SW480 (cell line): Measurements from ENCODE around the gene TGFBRAP1.
A peak's percentile ranks its signal among the peaks of the same experiment; 100 is the strongest.

Source experiments
- DNase-seq: peaks from one replicate; pipeline ENCODE4 v3.0.0-alpha.2; 2016; ENCODE audit warnings: low spot score

TGFBRAP1 gene, protein sequence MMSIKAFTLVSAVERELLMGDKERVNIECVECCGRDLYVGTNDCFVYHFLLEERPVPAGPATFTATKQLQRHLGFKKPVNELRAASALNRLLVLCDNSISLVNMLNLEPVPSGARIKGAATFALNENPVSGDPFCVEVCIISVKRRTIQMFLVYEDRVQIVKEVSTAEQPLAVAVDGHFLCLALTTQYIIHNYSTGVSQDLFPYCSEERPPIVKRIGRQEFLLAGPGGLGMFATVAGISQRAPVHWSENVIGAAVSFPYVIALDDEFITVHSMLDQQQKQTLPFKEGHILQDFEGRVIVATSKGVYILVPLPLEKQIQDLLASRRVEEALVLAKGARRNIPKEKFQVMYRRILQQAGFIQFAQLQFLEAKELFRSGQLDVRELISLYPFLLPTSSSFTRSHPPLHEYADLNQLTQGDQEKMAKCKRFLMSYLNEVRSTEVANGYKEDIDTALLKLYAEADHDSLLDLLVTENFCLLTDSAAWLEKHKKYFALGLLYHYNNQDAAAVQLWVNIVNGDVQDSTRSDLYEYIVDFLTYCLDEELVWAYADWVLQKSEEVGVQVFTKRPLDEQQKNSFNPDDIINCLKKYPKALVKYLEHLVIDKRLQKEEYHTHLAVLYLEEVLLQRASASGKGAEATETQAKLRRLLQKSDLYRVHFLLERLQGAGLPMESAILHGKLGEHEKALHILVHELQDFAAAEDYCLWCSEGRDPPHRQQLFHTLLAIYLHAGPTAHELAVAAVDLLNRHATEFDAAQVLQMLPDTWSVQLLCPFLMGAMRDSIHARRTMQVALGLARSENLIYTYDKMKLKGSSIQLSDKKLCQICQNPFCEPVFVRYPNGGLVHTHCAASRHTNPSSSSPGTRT

DNA sequence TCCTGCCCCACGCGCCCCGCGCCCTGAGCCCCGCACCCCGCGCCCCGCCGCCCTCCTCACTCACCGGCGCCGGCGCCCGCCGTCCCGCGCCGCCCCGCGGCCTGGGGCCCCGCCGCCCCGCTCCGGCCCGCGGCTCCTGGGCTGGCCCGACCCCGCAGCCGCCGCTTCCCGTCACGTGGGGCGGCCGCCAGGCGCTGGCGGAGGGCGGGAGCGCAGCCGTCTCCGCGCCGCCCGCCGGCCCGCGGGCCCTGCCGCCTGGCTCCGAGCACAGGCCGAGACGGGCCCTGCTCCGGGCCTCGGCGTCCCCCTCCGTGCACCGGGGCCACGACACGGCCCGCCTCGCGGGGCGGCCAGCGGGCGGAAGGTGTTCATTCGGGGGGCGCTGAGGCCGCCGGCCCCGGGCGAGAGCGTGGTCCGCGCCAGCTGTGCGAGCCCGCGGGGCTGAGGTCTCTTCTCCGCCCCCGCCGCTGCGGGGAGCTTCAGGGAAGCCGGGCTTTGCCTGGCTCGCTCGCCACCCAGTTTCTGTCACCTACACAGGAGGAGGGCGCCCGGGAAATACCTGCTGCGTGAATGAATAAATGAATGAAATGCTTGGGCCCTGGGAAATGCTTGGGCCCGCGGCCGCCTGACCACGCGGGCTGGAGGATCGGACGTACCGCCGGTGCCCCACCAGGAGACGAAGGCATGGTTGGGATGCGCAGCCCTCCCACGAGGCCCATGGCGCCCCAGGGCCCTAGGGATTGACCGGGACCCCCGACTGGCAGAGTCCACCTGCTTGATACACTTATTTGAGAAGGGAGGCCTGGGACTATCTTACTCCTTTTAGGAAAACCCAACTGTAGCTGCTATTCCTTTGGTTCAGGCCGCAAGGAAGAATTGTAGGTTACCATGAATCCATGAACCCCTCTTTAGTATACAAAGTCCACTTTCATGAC lies at the start of gene TGFBRAP1:
Gene TGFBRAP1 (minus strand): TSS at position 175 of the 935 bp plus-strand sequence. CDS start 21,434 bp downstream, outside the sequence.
- DNase-seq: peak; percentile 62

DNA sequence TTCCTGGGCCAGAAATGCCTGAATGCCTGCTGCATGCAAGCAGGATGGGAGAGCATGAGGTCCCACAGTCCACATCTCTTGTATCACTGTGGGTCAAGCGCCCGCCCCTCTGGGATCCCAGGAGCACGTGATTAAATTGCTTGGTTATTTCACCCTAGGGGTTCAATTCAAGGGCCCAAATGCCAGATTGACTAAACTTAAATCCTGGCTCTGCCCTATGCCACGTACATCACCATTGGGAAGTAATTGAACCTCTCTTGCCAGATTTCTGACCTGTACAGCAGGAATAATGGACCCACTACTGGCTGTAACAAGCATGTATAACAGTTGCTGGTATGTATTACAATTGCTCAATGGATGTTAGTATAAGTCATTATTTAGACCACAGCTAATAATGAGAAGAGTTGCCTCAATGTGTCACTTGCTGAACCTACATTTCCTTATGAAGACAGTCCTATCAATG lies 49.4 kb upstream of the TGFBRAP1 start:
- no peak for DNase-seq

DNA sequence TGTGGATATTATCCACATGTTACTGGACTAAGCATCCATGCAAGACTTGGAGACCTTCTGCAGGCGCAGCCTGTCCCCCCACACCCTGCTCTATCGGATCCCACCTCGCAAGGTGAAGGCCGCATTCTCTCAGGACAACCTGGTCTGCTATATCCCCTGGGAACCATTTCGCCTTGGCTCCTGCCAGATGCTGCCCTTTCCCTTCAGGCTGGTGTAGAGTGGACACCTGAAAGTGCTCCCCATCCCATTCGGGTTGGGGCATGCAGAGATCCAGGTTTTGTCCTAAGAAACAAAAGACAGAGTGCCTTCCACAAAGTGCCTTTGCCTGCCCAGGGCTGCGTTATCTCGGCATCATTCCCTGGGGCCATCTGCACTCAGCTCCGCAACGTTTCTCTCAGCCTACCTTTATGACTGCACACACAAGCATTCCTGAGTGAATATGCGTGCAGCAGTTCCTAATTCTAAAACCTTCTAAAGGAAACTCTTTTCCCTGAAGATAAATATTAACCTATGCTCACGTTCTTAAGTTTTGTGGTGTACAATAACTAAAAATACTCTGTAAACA lies 48.8 kb upstream of the TGFBRAP1 start:
- no peak for DNase-seq

DNA sequence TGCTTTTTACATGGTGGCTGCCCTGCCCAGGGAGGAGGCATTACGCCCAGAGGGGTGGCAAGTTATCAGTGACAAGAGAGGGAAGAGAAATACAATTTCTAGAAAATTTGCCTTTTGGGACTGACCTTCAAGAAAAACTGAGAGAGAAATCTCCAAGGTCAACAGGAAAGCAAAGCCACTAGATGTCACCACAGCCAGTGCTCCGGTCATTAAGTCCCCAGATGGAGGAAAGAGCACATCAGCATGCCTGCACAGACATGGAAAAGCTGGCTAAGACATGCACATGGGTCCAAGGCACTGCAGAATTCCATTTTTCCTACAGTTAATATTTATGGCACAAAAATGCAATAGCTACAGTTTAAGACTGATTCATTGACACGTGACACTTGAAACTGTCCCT lies 48.3 kb upstream of the TGFBRAP1 start:
- DNase-seq: no peak

DNA sequence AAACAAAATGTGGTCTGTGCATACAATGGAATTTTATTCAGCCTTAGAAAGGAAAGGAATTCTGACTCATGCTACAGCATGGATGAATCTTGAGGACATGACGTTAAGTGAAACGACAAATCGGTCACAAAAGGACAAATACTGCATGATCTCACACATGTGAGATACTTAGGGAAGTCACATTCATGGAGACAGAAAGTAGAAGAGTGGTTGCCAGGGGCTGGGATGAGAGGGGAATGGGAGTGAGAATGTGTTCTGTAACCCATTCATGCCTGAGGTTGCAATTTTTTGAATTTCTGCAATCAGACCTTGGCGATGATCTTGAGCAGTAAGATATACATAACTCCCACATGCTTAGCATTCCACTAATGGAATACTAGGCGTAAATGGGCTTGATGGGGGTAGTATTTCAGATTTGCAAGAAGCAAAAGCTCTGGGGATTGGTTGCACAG lies 47.3 kb upstream of the TGFBRAP1 start:
- no peak for DNase-seq

DNA sequence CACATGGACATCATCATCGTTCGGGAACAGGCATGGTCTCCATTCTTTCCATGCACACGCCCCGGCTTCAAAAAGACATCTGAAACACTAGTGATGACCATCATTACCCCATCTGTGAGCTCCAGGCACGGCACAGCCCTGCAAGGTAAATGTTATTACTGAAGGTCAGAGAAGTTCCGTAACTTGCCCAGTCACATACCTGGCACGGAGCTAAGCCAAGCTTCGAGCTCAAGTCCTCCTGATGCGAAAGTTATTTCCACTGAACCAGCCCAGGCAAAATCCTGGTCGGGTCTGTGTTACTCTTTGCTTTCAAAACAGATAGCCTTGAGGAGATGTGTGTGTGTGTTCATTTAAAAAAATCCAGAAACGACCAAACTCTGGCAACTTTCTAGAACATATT lies 46.5 kb upstream of the TGFBRAP1 start:
- no peak for DNase-seq

DNA sequence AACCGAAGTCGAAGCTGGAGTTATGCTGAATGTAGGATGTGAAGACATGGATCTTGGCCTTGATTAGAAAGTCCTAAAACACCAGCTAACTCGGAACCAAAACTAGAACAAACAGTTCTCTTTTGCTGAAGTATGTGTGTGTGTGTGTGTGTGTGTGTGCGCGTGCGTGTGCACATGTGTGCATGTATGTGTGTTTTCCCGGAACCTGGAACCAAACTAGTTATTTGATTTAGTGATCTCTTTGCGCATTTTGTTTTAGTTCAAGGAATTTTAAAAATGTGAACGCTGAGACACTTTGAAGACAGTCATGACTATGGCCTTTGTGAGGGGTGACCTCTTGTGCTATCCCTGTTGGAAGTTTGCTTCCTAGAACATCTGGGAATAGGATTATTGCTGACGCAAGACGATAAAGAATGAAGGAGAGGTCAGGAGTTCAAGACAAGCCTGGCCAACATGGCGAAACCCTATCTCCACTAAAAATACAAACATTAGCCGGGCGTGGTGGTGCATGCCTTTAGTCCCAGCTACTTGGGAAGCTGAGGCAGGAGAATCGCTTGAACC lies 45.5 kb upstream of the TGFBRAP1 start:
- DNase-seq: no peak

DNA sequence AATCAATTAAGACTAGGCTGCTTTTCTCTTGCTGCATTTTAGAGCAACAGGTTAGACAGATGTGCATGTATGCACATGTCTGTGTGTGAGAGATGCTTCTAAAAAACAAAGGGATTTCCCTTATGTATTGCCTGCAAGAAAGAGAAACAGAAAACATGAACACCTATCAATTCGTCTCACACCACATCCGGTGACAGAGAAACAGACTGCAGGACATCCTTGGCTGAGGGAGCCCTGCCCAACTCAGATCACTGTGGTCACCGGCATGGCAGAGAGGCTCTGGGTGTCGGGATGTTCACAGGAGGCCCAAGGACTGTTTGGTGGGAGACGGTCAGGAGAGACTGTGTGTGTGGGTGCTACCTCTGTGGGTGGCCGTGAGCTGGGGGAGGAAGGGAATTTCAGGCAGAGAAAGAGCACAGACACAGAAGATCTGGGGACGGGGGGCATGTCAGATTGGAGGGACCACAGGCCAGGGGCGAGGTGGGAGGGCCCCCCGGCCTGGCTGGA lies 44.4 kb upstream of the TGFBRAP1 start:
- DNase-seq: no peak

DNA sequence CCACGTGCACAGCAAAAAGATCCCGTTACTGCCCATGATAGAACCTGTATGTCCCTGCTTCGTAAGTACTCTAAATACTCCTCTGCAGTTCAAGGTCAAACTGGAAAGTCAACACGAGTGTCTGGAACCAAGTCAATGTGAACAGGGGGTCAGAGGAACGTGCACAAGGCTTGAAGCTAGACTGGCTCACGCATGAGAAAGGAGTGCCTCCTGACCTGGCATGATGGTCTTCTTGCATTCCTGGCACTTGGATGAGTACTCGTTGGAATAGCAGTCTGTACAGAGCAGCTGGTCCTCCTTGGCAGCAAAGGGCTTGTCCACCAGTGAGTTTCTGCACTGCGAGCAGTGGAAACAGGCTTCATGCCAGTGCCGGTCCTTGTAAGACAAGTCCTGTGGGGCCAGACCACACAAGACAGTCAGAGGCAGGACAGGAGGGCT lies 43.8 kb upstream of the TGFBRAP1 start:
- no peak for DNase-seq

DNA sequence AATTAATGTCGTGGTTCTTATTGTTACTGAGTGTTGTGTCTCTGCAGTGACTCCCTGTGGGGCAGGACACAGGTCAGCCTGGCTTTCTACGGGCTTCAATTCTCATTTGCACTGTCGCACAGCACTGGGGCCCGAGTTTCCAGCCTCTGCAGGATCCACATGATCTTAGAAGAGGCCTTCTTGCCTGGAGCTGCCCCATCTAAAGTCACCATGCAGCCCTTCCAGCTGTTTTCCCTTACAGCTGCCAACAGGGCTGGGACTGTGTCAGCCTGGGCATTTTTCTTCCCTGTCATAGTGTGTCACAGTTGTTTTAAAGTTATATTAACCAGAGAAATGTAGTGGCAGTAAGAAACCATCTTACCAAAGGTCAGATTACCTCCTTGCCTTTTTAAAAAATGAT lies 42.3 kb upstream of the TGFBRAP1 start:
- no peak for DNase-seq

DNA sequence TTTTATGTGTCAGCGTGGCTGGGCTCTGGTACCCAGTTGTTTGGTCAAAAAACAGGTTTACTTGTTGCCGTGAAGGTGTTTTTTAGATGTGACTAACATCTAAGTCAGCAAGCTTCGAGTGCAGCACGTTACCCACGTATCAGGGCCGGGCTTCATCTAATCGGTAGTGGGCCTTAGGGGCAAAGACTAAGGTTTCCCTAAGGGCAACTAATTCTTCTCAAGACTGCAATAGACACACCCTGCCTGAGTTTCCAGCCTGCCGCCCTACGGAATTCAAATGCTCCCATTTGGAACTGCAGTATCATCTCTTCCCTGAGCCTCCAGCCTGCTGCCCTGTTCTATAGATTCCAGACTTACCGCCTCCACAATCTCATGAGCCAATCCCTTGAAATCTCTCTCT lies 41.6 kb upstream of the TGFBRAP1 start:
- DNase-seq: no peak

DNA sequence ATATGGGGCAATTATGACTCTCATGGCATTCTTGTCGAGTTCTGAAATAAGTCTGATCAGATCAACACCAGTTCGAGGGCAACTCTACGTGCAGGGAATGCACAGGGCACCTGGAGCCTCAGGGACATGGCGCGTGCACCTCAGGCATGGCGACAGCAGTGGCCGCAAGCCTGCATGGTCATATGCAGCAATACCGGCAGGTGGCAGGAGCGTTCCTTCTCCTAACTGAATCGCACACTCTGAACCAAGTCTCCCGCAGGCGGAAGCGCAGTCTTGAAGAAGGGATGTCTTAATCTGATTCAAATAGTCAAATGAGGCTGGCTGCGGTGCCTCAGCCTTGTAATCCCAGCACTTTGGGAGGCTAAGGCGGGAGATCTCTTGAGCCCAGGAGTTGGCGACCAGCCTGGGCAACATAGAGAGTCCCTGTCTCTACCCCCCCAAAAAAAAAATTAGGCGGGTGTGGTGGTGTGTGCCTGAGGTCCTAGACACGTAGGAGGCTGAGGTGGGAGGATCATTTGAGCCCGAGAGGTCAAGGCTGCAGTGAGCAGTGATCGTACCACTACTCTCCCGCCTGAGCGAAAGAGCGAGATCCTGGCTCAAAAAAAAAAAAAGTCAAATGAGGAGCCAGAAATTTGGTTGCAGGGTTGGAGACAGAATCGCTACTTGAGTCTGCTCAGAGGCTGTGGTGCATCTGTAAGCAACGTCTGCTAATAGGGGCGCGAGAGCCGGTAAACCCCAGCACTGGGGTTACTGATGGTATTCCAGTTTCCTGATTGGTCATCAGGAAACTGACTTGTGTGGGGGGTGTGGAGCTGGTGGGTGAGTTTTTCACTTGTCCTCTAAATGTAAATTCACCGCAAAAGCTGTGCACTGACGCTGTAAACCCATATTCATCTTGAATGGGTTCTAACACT lies 40.5 kb upstream of the TGFBRAP1 start:
- DNase-seq: peak; percentile 55

DNA sequence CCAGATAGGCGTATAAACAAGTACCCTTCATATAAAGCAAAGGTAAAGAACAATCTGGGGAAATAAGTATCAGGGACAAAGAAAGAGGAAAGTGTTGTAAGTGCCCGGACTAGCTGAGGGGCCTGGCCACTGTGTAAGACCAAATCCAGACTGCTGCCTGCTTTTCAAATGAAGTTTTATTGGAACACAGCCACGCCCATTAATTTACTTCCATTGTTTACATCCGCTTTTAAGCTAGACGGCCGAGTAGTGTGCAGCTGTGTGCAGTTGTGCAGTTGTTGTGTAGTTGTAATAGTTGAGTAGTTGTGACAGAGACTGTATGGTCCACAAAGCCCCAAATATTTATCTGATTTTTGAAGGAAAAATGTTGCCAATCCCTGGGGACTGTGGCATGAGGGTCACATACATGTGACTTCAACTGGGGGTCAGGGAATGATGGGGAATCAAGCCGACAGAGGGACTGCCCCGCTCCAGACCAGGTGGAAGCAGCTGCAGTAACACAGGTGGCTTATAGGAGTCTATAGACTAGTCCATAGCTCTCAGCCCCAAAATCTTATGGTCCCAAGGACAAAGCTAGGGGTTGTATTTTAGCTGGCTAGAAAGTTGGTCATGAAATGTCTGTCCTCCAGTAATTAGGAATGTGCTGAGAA lies 39.3 kb upstream of the TGFBRAP1 start:
- no peak for DNase-seq

DNA sequence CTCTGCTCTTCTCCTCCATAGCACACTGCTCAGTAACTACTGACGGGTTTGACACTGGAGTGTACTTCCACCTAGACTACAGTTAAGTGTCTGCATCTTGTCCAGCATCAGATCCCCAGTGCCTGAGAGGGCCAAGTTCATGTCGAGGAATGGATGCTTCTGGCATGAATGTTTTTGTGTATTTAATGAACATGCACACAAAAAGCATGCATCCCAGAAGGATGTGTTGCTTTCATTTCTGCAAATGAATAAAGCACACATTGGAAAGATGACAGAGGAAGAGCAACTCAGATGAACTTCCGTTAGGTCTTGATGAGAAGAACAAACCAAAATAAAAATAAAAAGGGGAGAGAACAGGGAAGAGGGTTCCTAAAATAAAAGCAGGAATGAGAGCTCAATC lies 35.7 kb upstream of the TGFBRAP1 start:
- no peak for DNase-seq

DNA sequence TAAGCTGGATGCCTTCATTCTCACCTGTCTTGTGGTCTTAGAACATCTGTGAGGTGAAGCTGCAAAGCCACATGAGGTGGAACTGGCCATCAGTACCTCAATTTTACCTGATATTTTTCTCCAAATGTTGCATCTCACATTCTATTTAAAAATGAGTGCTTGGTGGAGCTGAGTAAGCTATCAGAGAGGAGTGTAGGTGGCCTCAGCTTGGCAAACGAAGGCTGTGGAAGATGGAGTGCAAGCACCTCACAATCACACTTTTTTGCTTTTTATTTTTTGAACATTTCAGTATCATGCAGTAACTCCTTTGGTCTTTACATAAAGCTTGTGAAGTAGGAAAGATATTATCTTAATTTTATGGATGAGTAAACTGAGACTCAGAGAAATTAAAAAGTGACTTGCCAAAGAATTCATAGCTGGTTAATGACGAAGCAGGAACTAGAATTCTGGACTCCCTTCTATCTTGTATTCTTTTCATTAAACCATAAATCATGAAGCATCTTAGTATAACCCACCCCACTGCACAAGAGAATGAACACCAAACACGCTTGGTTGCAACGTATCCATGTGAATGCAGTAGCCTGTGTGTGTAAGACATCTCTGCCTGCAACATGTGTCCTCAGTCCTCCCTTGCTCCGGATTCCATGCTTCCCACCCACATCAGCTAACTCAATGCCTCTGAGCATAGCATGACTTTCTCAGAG lies 35.1 kb upstream of the TGFBRAP1 start:
- no peak for DNase-seq

DNA sequence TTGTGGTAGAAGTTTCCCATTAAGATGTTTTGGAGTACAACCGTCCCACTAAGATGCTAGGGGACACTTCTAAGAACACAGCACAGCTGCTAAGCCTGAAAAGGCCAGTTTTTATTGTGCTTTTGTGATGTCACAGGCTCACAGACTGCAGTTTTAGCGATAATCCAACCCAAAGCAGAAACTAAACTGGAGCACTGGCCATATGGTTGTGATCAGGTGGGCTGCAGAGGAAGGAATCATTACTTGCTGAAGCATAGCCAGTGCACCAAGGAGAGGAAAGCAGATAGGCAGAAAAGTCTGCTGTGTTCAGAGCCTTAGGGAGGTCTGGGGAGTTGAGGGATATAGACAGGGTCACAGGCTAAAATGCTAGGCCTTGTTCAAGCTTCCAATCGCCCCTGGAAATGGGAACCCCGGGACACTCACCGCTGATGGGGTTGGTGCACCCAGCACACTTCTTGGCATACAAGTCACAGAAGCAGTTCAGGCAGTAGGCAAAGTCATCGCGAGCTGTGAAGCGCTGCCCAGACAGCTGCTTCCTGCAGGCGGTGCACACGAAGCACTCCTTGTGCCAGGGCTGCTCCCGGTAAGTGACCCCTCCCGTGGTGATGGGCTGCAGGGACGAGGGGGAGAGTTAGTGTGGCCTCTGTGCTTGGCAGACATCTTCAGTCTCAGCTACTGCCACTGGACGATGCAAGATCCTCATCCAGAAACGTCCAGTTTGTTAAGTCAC lies 33.5 kb upstream of the TGFBRAP1 start:
- no peak for DNase-seq

DNA sequence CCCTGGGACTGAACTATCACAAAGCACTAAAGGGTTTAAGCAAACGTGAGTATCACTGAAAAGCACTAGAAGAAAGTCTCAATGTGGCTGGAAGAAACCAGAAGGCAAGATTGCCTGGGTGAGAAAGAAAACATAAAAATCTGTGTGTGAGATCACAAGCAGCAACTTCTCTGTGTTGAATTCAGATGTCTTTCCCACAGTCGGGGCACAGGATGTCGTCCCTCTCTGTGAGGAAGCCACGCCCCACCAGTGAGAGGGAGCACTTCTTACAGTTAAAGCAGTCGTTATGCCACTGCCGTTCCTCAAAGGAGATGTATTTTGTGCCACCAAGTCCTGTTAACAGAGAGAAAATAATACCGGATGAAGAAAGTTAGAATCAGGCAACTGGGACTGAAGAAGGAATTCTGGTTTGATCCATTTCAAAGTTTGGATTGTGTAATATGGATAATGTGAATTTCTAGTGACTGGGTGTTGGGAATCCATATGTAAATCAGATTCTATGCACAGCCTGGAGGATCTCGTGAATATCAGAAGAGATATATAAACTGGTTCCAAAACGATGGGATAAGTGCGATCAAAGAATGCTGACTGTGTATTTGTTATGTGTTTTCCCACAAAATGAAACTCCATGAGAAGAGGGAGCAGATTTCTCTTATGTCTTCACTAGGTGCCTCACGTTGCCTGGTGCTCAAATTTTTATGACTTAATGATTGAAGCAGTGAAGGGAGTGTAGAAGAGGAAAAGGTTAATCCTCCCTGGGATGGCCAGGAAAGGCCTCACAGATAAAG lies 31.8 kb upstream of the TGFBRAP1 start:
- DNase-seq: no peak
